ENCODE measurements around the gene RASL11A. TPM values are rescaled to one million over a fixed set of nuclear protein-coding genes. Genes with fewer than 3 reads are reported as not detected.

RASL11A gene
- total RNA-seq, 1 experiment from 2014 or later = 21.0 TPM

DNA sequence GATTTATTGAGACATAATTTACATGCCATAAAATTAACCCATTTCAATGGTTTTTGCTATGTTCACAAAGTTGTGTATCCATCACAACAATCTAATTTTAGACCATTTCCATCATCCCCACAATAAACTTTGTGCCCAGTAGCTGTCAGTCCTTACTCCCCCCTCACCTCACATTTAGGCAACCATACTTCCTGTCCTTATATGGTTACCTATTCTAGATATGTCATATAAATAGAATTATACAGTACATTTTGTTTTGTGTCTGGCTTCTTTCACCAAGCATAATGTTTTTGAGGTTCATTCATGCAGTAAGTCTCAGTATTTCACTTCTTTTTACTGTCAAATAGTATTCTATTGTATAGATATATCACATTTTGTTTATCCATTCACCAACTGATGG lies 42.5 kb upstream of the RASL11A start:
- POLR2A ChIA-PET = no interaction called here
- no peak for DNase-seq
- no TSS peak for BruUV-seq (replicated peaks)

DNA sequence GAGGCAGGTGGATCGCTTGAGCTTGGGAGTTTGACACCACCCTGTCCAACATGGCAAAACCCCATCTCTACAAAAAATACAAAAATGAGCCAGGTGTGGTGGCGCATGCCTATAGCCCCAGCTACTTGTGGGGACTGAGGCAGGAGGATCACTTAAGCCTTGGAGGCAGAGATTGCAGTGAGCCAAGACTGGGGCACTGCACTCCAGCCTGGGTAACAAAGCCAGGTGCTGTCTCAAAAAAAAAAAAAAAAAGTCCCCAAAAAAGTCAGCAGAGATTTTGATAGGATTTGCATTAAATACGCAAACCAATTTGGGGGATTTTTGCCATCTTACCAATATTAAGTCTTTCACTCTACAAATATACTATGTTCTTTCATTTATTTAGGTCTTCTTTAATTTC lies 41.0 kb upstream of the RASL11A start:
- Mint-ChIP-seq H3K36me3 (ENCODE audit: insufficient read depth, unreplicated experiment) (no peaks in the 10 kb centered on the region), H3K9me3 (ENCODE audit: unreplicated experiment) (no peaks in the 10 kb centered on the region), H3K27me3 (ENCODE audit: insufficient read depth, unreplicated experiment) (peaks cover 16% of the 10 kb centered on the region), H3K4me1 (ENCODE audit: low read depth, unreplicated experiment) (no peaks in the 10 kb centered on the region), H3K27ac (ENCODE audit: unreplicated experiment) (no peak overlapping the region), H3K4me3 (ENCODE audit: unreplicated experiment) (no peak overlapping the region)
- H3K27me3 ChIP-seq (replicated peaks; ENCODE audit: control insufficient read depth, insufficient read depth, low read length) = no peaks in the 10 kb centered on the region
- no peak for TF ChIP-seq CTCF (IDR thresholded peaks at IDR 0.05; ENCODE audit: insufficient read depth in 1 of 2, low read depth in 1 of 2, low read length in 1 of 2, severe bottlenecking in 1 of 2, unreplicated experiment in 1 of 2)
- ChIA-PET CTCF (interaction anchor here (0.7 kb wide), 1 partner anchor 21 kb away, joined by 6 read pairs; no protein-coding TSS in a partner anchor), POLR2A (no interaction called here)
- no peaks in the 10 kb centered on the region for H3K36me3 ChIP-seq (ENCODE audit: control insufficient read depth, insufficient read depth, low read length)
- no peak for DNase-seq
- BruUV-seq (replicated peaks) = no TSS peak
- no peak overlapping the region for H3K4me3 ChIP-seq (ENCODE audit: low read depth, low read length)
- intact Hi-C loops (cut with micrococcal nuclease; ENCODE audit: unreplicated experiment) = no loop called here
- peaks cover 4% of the 10 kb centered on the region; the same call in 1 of the 2 replicates for H3K9me3 ChIP-seq
- no peaks in the 10 kb centered on the region for H3K4me1 ChIP-seq

More for the DNA sequence above, 42.5 kb upstream of the RASL11A start:
- CTCF ChIA-PET = no interaction called here
- H3K27me3 ChIP-seq (replicated peaks; ENCODE audit: control insufficient read depth, insufficient read depth, low read length) = no peaks in the 10 kb centered on the region
- Mint-ChIP-seq H3K27me3 (ENCODE audit: insufficient read depth, unreplicated experiment) (peaks cover 16% of the 10 kb centered on the region), H3K4me1 (ENCODE audit: low read depth, unreplicated experiment) (no peaks in the 10 kb centered on the region), H3K4me3 (ENCODE audit: unreplicated experiment) (no peak overlapping the region), H3K9me3 (ENCODE audit: unreplicated experiment) (no peaks in the 10 kb centered on the region), H3K27ac (ENCODE audit: unreplicated experiment) (no peak overlapping the region), H3K36me3 (ENCODE audit: insufficient read depth, unreplicated experiment) (no peaks in the 10 kb centered on the region)
- no peak overlapping the region for H3K4me3 ChIP-seq (ENCODE audit: low read depth, low read length)
- no peaks in the 10 kb centered on the region for H3K4me1 ChIP-seq
- H3K36me3 ChIP-seq (ENCODE audit: control insufficient read depth, insufficient read depth, low read length) = no peaks in the 10 kb centered on the region
- no peak for TF ChIP-seq CTCF (IDR thresholded peaks at IDR 0.05; ENCODE audit: insufficient read depth in 1 of 2, low read depth in 1 of 2, low read length in 1 of 2, severe bottlenecking in 1 of 2, unreplicated experiment in 1 of 2)
- H3K9me3 ChIP-seq = peaks cover 4% of the 10 kb centered on the region; the same call in 1 of the 2 replicates
- intact Hi-C loops (cut with micrococcal nuclease; ENCODE audit: unreplicated experiment) = no loop called here

- H3K36me3 Mint-ChIP-seq (ENCODE audit: insufficient read depth, unreplicated experiment) = no peaks in the 10 kb centered on the region
- peaks cover 6% of the 10 kb centered on the region for H3K27me3 Mint-ChIP-seq (ENCODE audit: insufficient read depth, unreplicated experiment)
- no peaks in the 10 kb centered on the region for H3K4me1 Mint-ChIP-seq (ENCODE audit: low read depth, unreplicated experiment)
- H3K4me3 Mint-ChIP-seq (ENCODE audit: unreplicated experiment) = no peak overlapping the region
- H3K9me3 Mint-ChIP-seq (ENCODE audit: unreplicated experiment) = no peaks in the 10 kb centered on the region
- POLR2A ChIA-PET = no interaction called here
- Histone ChIP-seq H3K4me3 (ENCODE audit: low read depth, low read length) (no peak overlapping the region), H3K27me3 (replicated peaks; ENCODE audit: control insufficient read depth, insufficient read depth, low read length) (no peaks in the 10 kb centered on the region), H3K36me3 (ENCODE audit: control insufficient read depth, insufficient read depth, low read length) (no peaks in the 10 kb centered on the region), H3K4me1 (no peaks in the 10 kb centered on the region), H3K9me3 (peaks cover 4% of the 10 kb centered on the region; the same call in 1 of the 2 replicates)
- H3K27ac Mint-ChIP-seq (ENCODE audit: unreplicated experiment) = no peak overlapping the region
- no peak for DNase-seq
- intact Hi-C loops (cut with micrococcal nuclease; ENCODE audit: unreplicated experiment) = no loop called here
- no TSS peak for BruUV-seq (replicated peaks)
- TF ChIP-seq CTCF (IDR thresholded peaks at IDR 0.05; ENCODE audit: insufficient read depth in 1 of 2, low read depth in 1 of 2, low read length in 1 of 2, severe bottlenecking in 1 of 2, unreplicated experiment in 1 of 2) = no peak
- CTCF ChIA-PET = no interaction called here
These were observed 36.7 kb upstream of the RASL11A start for GRCh38 chr13:27233964-27234363.
